B cell (primary cell): ENCODE data around the gene HECA. TPM values are rescaled to one million over a fixed set of nuclear protein-coding genes. Genes with fewer than 3 reads are reported as not detected.

Experiments
- ATAC-seq: fragments of 200-7000 bp; cut with Tn5 transposase; one replicate; pipeline ENCODE4 v1.10.0; 2021; ENCODE audit warnings: low read depth, mild to moderate bottlenecking, moderate number of reproducible peaks, moderate library complexity
- CTCF ChIA-PET: fragments of 350-600 bp; sonication (Branson Sonifier 250); formaldehyde crosslinking; loops from one replicate; lab custom pipeline; 2021; ENCODE audit warnings: antibody characterized with exemption, inconsistent platforms; lab: Charles Lee
- POLR2A ChIA-PET: fragments of 350-600 bp; sonication (Branson Sonifier 250); formaldehyde crosslinking; loops from one replicate; lab custom pipeline; 2021; ENCODE audit warnings: antibody characterized with exemption; lab: Charles Lee
- DNase-seq: peaks from one replicate; pipeline ENCODE4 v3.0.0; 2013
- H2AFZ ChIP-seq: 2 replicates; pipeline ENCODE4 v1.6.1; 2012; ENCODE audit warnings: mild to moderate bottlenecking, low read depth, low read length; ENCODE audit not compliant: insufficient read depth, poor library complexity, severe bottlenecking
- H3K27ac ChIP-seq, 2 donors: 1 replicate in 1 of 2; 2 replicates in 1 of 2; pipeline ENCODE4 v1.5.1; 2012 to 2013; ENCODE audit warnings: low read length in 2 of 2, mild to moderate bottlenecking in 2 of 2, moderate library complexity in 1 of 2
- H3K27me3 ChIP-seq, 4 experiments: fragments of 200-600 bp in 1 of 4; sonication (generic) in 1 of 4; replicated peaks in 1 of 4; 1 replicate in 2 of 4; 2 replicates in 2 of 4; pipeline versions ENCODE4 v1.6.1 to v1.7.0; 2013 to 2016; ENCODE audit warnings: low read length in 3 of 4, mild to moderate bottlenecking in 2 of 4, mixed read lengths in 1 of 4, moderate library complexity in 1 of 4; ENCODE audit not compliant: insufficient read depth in 4 of 4, control insufficient read depth in 3 of 4; ENCODE audit errors: control extremely low read depth in 1 of 4
- H3K36me3 ChIP-seq, 2 experiments: replicated peaks in 1 of 2; 1 replicate in 1 of 2; 2 replicates in 1 of 2; pipeline versions ENCODE4 v1.6.1 to v1.7.1; 2013; ENCODE audit warnings: low read length in 1 of 2; ENCODE audit not compliant: insufficient read depth in 2 of 2, control insufficient read depth in 1 of 2; ENCODE audit errors: control extremely low read depth in 1 of 2, extremely low read depth in 1 of 2
- H3K4me1 ChIP-seq, 2 donors: fragments of 200-600 bp in 1 of 2; sonication (generic) in 1 of 2; 1 replicate in 1 of 2; 2 replicates in 1 of 2; pipeline versions ENCODE4 v1.5.1 to v1.6.1; 2013 to 2017; ENCODE audit warnings: low read length in 2 of 2; ENCODE audit not compliant: control insufficient read depth in 2 of 2, insufficient read depth in 2 of 2
- H3K4me2 ChIP-seq: replicated peaks from 2 replicates; pipeline ENCODE3; 2012; ENCODE audit warnings: mild to moderate bottlenecking, low read depth, low read length; ENCODE audit not compliant: poor library complexity, severe bottlenecking
- H3K4me3 ChIP-seq, 5 experiments: fragments of 200-600 bp in 1 of 5; sonication (generic) in 1 of 5; 1 replicate in 3 of 5; 2 replicates in 2 of 5; pipeline versions ENCODE4 v1.5.1 to v1.7.0; 2011 to 2016; ENCODE audit warnings: low read length in 4 of 5, mild to moderate bottlenecking in 4 of 5, low read depth in 2 of 5, control low read depth in 1 of 5, moderate library complexity in 1 of 5; ENCODE audit not compliant: insufficient read depth in 1 of 5; ENCODE audit errors: control extremely low read depth in 1 of 5, extremely low read depth in 1 of 5
- H3K79me2 ChIP-seq: fragments of 200-600 bp; sonication (generic); one replicate; pipeline ENCODE4 v1.6.0; 2016; ENCODE audit warnings: low read length; ENCODE audit not compliant: control insufficient read depth, insufficient read depth
- H3K9ac ChIP-seq: fragments of 200-600 bp; sonication (generic); 2 replicates; pipeline ENCODE4 v1.6.1; 2017; ENCODE audit warnings: mild to moderate bottlenecking, low read length, moderate library complexity
- H3K9me3 ChIP-seq, 3 donors: one replicate each; pipeline versions ENCODE4 v1.6.1 to v1.7.1; 2013; ENCODE audit warnings: low read length in 2 of 3; ENCODE audit not compliant: control insufficient read depth in 2 of 3, insufficient read depth in 1 of 3; ENCODE audit errors: control extremely low read depth in 1 of 3
- H4K20me1 ChIP-seq: 2 replicates; pipeline ENCODE4 v1.6.0; 2012; ENCODE audit warnings: mild to moderate bottlenecking, low read length; ENCODE audit not compliant: insufficient read depth, control insufficient read depth, poor library complexity, severe bottlenecking
- H3K27ac Mint-ChIP-seq: one replicate; pipeline ENCODE4 v1.8.0; 2021; ENCODE audit warnings: mixed read lengths
- H3K27me3 Mint-ChIP-seq: one replicate; pipeline ENCODE4 v1.8.0; 2021; ENCODE audit warnings: mixed read lengths
- H3K4me1 Mint-ChIP-seq: one replicate; pipeline ENCODE4 v1.8.0; 2021; ENCODE audit warnings: mixed read lengths
- H3K4me3 Mint-ChIP-seq: one replicate; pipeline ENCODE4 v1.8.0; 2021; ENCODE audit warnings: mixed read lengths
- H3K9me3 Mint-ChIP-seq: one replicate; pipeline ENCODE4 v1.8.0; 2022; ENCODE audit warnings: mixed read lengths; ENCODE audit not compliant: insufficient read depth
- CTCF ChIP-seq: fragments of 200-600 bp; IDR thresholded peaks from one replicate; pipeline ENCODE4 v1.8.0; 2022; ENCODE audit warnings: antibody characterized with exemption, mild to moderate bottlenecking
- EZH2 ChIP-seq: IDR thresholded peaks from 2 replicates; pipeline ENCODE4 v1.6.1; 2012; ENCODE audit warnings: borderline replicate concordance, low read depth, mild to moderate bottlenecking, moderate library complexity, low read length; ENCODE audit not compliant: insufficient read depth, poor library complexity, severe bottlenecking
- WGBS: methylation state at CpG from one replicate; pipeline ENCODE4 v1.1.5; 2013; ENCODE audit warnings: missing lambda C conversion rate; ENCODE audit not compliant: insufficient coverage; 5-methylcytosine and 5-hydroxymethylcytosine counted together
- intact Hi-C: fragments of 100-400 bp; cut with micrococcal nuclease; formaldehyde crosslinking; loops from one replicate; pipeline ENCODE4 v1.10.0; 2022
- polyA plus RNA-seq: library from polyadenylated mRNA; depleted of rRNA; stranded (reverse); fragments of >200 nt; gene quantifications from 2 replicates; pipeline ENCODE4 v1.2.3, GENCODE V29; 2012
- total RNA-seq, 2 donors: library from RNA; stranded (reverse); fragments of 120-200 nt in 1 of 2; gene quantifications; 1 replicate in 1 of 2; 2 replicates in 1 of 2; pipeline versions ENCODE4 v1.2.3 to v1.2.4, GENCODE V29; 2013 to 2022

Gene HECA
- total and polyA plus RNA-seq, 2 donors (not counting 1 experiment from before 2014, with no cell fraction given), result 19.2 to 50.4 TPM

DNA sequence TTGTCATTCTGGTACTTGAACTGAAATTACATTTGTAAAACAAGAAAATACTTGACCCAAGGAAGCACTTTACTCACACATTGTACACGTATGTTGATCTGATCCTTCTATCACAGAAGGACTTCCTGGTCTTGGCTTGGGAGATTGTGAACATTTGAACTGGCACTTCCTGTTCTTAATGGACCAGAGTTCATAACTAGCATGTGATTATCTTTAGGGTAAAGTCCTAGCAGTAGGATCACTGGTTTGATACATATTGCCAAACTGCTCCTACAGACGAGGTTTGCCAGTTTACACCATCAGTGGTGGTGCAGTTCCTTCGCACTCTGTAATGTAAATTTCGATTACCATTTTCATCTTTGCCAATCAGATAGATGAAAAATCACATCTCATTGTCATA lies 12.7 kb downstream of the HECA start:
- Mint-ChIP-seq H3K4me1 (peaks cover 92% of the 10 kb centered on the region), H3K4me3 (peak overlapping the region; percentile 20), H3K9me3 (no peaks in the 10 kb centered on the region), H3K27ac (peak overlapping the region; percentile 3), H3K27me3 (no peaks in the 10 kb centered on the region)
- 71% methylated on average over 1 of the region's 4 CpGs for WGBS
- H3K27ac ChIP-seq, result no peak overlapping the region
- H3K27me3 ChIP-seq, result no peaks in the 10 kb centered on the region
- DNase-seq (no peak), ATAC-seq (no peak)
- ChIA-PET POLR2A (no interaction called here), CTCF (no interaction called here)
- H3K9me3 ChIP-seq, result no peaks in the 10 kb centered on the region
- H2AFZ ChIP-seq, result no peak overlapping the region
- H3K4me3 ChIP-seq, result no peak overlapping the region
- no peak overlapping the region for H3K9ac ChIP-seq
- intact Hi-C loops, result loop anchor here (2.0 kb wide), 1 partner anchor 13 kb away; no protein-coding TSS in a partner anchor
- H3K36me3 ChIP-seq, result no peaks in the 10 kb centered on the region
- H3K79me2 ChIP-seq, result peaks cover 98% of the 10 kb centered on the region
- H3K4me2 ChIP-seq, result peak overlapping the region; percentile 22
- H4K20me1 ChIP-seq, result peaks cover 95% of the 10 kb centered on the region
- TF ChIP-seq CTCF (no peak), EZH2 (no peak)
- H3K4me1 ChIP-seq, result peaks cover 68 to 81% of the 10 kb centered on the region in 2 donors

DNA sequence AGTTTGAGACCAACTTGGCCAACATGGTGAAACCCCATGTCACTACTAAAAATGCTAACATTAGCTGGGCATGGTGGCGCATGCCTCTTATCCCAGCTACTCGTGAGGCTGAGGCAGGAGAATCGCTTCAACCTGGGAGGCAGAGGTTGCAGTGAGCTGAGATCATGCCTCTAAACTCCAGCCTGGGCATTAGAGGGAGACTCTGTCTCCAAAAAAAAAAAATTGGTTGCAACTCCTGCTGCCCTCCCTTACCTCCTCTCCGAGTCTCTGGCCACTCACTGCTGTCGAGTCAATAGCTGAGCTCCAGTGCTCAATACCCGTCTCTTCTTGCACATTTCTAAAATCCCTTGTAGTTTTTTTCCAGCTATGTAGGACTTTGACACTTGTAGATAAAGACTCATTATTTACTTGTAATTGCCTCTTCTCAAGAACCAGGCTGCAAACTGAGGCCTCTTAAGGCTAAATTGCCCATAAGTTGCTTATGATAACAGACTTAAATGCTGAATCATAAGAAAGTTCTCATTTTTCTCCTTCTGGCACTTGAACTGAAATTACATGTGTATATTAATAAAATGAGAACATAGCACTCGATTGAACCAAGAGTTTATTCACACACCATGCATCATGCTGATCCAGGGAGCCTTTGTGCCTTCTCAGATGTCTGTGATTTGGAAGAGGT lies 13.8 kb downstream of the HECA start:
- POLR2A ChIA-PET, result interaction anchor here (0.6 kb wide), 1 partner anchor 171 kb away, joined by 3 read pairs; no protein-coding TSS in a partner anchor
- H3K27me3 Mint-ChIP-seq, result no peaks in the 10 kb centered on the region
- H3K27me3 ChIP-seq, result no peaks in the 10 kb centered on the region
- no peak overlapping the region for H3K9ac ChIP-seq
- peak overlapping the region; percentile 23 for H3K4me2 ChIP-seq
- CTCF ChIA-PET, result interaction anchor here (1.0 to 1.4 kb wide), 2 partner anchors 70 to 216 kb away, joined by 3 to 4 read pairs; no protein-coding TSS in a partner anchor
- H3K4me1 Mint-ChIP-seq, result peaks cover 85% of the 10 kb centered on the region
- TF ChIP-seq EZH2 (no peak), CTCF (no peak)
- no peak overlapping the region for H3K4me3 ChIP-seq
- H3K36me3 ChIP-seq, result no peaks in the 10 kb centered on the region
- no peak overlapping the region for H3K27ac ChIP-seq
- H3K9me3 Mint-ChIP-seq, result no peaks in the 10 kb centered on the region
- H3K79me2 ChIP-seq, result peaks cover 98% of the 10 kb centered on the region
- DNase-seq (no peak), ATAC-seq (no peak)
- H2AFZ ChIP-seq, result no peak overlapping the region
- H3K9me3 ChIP-seq, result no peaks in the 10 kb centered on the region
- peak overlapping the region; percentile 33 for H3K4me3 Mint-ChIP-seq
- peaks cover 92% of the 10 kb centered on the region for H4K20me1 ChIP-seq
- intact Hi-C loops, result no loop called here
- 70% methylated on average over 2 of the region's 7 CpGs for WGBS
- H3K27ac Mint-ChIP-seq, result no peak overlapping the region
- H3K4me1 ChIP-seq, result peaks cover 60 to 81% of the 10 kb centered on the region in 2 donors
